Measurements from ENCODE around the gene S100B. TPM values are rescaled to one million over a fixed set of nuclear protein-coding genes. Genes with fewer than 3 reads are reported as not detected.

Gene S100B
- total and polyA plus RNA-seq, 7 donors, result 14.3 to 126 (median 28.5) TPM

- intact Hi-C loops (cut with DNase I), result no loop called here
- no peaks in the 10 kb centered on the region for H3K27me3 ChIP-seq
- TF ChIP-seq POLR2AphosphoS5 (IDR thresholded peaks at IDR 0.05) (no peak), POLR2A (IDR thresholded peaks at IDR 0.05) (no peak), EP300 (IDR thresholded peaks at IDR 0.05) (no peak), CTCF (IDR thresholded peaks at IDR 0.05) (no peak)
- no peak for DNase-seq
- whole genome bisulfite sequencing, 2 donors, result 79 to 92% methylated on average over 8 of the region's 8 CpGs
- H3K4me1 ChIP-seq, result peaks cover 0 to 12% (median 10%) of the 10 kb centered on the region in 4 donors
- H3K9me3 ChIP-seq, result peaks cover 0 to 3% (median 0%) of the 10 kb centered on the region in 4 donors
- no peak overlapping the region for H3K4me3 ChIP-seq
- H3K27ac ChIP-seq, result no peak overlapping the region
- no peaks in the 10 kb centered on the region for H3K36me3 ChIP-seq
These were observed 7.9 kb downstream of the S100B start for GRCh38 chr21:46597031-46597430.

GRCh38 chr21:46596201-46596600, 8.7 kb downstream of the S100B start:
- Histone ChIP-seq H3K36me3 (no peaks in the 10 kb centered on the region), H3K4me3 (no peak overlapping the region), H3K27me3 (no peaks in the 10 kb centered on the region), H3K4me1 (peaks cover 0 to 12% (median 10%) of the 10 kb centered on the region in 4 donors), H3K9me3 (peaks cover 0 to 3% (median 0%) of the 10 kb centered on the region in 4 donors), H3K27ac (no peak overlapping the region)
- WGBS, 2 donors, result 100% methylated on average over 1 of the region's 1 CpG
- TF ChIP-seq CTCF (IDR thresholded peaks at IDR 0.05) (no peak), EP300 (IDR thresholded peaks at IDR 0.05) (no peak), POLR2AphosphoS5 (IDR thresholded peaks at IDR 0.05) (no peak), POLR2A (IDR thresholded peaks at IDR 0.05) (no peak)
- intact Hi-C loops (cut with DNase I), result no loop called here
- DNase-seq, result no peak

- WGBS, 2 donors, result 75% methylated on average over 8 of the region's 8 CpGs
- intact Hi-C loops (cut with DNase I), result no loop called here
These were observed 10.6 kb downstream of the S100B start for GRCh38 chr21:46594276-46594675.

GRCh38 chr21:46585191-46585953, 19.5 kb downstream of the S100B start:
- 66 to 93% methylated on average over 7 of the region's 7 CpGs for WGBS, 2 donors
- Histone ChIP-seq H3K4me1 (no peaks in the 10 kb centered on the region), H3K4me3 (no peak overlapping the region), H3K27me3 (no peaks in the 10 kb centered on the region), H3K9me3 (peaks cover 0 to 11% (median 3%) of the 10 kb centered on the region in 4 donors), H3K27ac (no peak overlapping the region), H3K36me3 (peaks cover 0 to 11% (median 7%) of the 10 kb centered on the region in 4 donors)
- no peak for TF ChIP-seq EP300 (IDR thresholded peaks at IDR 0.05)
- TF ChIP-seq POLR2AphosphoS5 (IDR thresholded peaks at IDR 0.05), result no peak
- no peak for TF ChIP-seq POLR2A (IDR thresholded peaks at IDR 0.05)
- no peak for TF ChIP-seq CTCF (IDR thresholded peaks at IDR 0.05)
- DNase-seq, result no peak
- intact Hi-C loops (cut with DNase I), result no loop called here

More at GRCh38 chr21:46594276-46594675, 10.6 kb downstream of the S100B start:
- Histone ChIP-seq H3K27me3 (no peaks in the 10 kb centered on the region), H3K9me3 (peaks cover 0 to 3% (median 3%) of the 10 kb centered on the region in 4 donors), H3K4me1 (peaks cover 0 to 9% (median 8%) of the 10 kb centered on the region in 4 donors), H3K4me3 (no peak overlapping the region), H3K36me3 (no peaks in the 10 kb centered on the region), H3K27ac (no peak overlapping the region)
- no peak for DNase-seq
- TF ChIP-seq EP300 (IDR thresholded peaks at IDR 0.05), result no peak
- TF ChIP-seq POLR2A (IDR thresholded peaks at IDR 0.05), result no peak
- no peak for TF ChIP-seq CTCF (IDR thresholded peaks at IDR 0.05)
- TF ChIP-seq POLR2AphosphoS5 (IDR thresholded peaks at IDR 0.05), result no peak
